ENCODE results near the gene KAT2A.

KAT2A gene

GRCh38 chr17:42094375-42095069 is 26.6 kb downstream of the KAT2A start:
- no peak for DNase-seq (ENCODE audit: low spot score)

DNA sequence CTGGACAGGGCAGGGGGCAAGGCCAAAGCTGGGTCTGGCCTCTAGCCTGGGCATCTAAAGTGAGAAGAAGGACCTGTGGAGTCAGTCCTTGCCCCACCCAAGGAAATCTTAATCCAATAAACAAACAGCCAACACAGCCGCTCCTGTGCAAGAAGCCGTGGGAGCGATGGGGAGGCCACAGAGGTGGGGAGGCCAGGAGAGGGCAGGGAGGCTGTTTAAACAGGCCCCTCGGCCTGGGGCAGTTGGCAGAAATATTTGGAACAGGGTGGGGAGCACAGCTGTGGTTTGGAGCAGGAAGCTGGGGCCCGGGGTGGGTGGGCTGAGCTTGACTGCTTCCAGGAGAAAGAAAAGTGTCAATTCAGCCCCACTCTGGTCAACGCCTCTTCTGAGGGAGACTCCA is 28.2 kb downstream of the KAT2A start:
- DNase-seq (ENCODE audit: low spot score): no peak

GRCh38 chr17:42090964-42091790 is 30.0 kb downstream of the KAT2A start:
- DNase-seq (ENCODE audit: low spot score): no peak

- no peak for DNase-seq (ENCODE audit: low spot score)
These were observed 32.4 kb downstream of the KAT2A start for GRCh38 chr17:42088736-42089135.

- no peak for DNase-seq (ENCODE audit: low spot score)
These were observed 33.1 kb downstream of the KAT2A start for GRCh38 chr17:42087736-42088705.

DNA sequence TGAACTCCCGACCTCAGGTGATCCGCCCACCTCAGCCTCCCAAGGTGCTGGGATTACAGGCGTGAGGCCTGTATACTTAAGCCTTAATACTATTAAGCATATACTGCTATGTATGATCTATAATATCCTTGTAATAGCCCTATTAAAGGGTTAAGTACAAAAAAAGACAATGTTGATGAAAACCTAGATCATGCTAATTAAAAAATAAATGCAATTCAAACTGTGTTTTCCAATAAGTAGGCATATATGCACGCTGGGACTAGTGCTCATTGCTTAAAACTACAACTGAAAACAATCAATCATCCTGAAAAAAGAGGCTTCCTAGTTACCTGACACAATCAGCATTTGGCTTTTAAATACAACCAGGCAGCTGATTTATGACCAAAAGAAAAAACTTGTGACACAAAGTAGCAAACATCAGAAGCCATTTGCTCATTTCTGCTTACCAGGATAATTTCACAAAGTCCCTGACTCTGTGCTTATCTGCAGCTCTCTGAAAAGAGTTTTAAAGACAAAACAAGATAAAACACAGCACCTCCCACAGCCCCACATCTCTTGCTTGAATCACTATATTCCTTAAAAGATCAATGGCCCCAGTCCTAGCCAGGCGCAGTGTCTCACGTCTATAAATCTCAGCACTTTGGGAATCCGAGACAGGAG is 34.0 kb downstream of the KAT2A start:
- no peak for DNase-seq (ENCODE audit: low spot score)

- no peak for DNase-seq (ENCODE audit: low spot score)
These were observed 39.5 kb downstream of the KAT2A start for GRCh38 chr17:42081516-42082129.

DNA sequence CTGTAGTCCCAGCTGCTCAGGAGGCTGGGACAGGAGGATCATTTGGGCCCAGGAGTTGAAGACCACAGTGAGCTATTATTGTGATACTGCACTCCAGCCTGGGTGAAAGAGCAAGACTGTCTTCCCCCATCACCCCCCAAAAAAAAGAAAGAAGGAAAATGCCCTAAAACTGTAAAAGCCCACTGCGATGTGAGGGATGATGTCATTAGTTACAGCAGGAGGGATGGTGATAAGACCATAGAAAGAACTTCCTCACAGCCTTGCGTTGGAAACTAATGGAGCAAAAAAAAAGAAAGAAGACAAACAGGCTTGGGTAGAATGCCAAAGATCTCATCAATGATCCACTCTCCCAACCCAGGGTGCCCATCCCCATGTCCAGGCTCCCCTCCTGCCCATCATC is 41.6 kb downstream of the KAT2A start:
- DNase-seq (ENCODE audit: low spot score): no peak

- no peak for DNase-seq (ENCODE audit: low spot score)
These were observed 42.6 kb downstream of the KAT2A start for GRCh38 chr17:42078396-42079043.

- DNase-seq (ENCODE audit: low spot score): no peak
These were observed 43.4 kb downstream of the KAT2A start for GRCh38 chr17:42077755-42078154.

DNA sequence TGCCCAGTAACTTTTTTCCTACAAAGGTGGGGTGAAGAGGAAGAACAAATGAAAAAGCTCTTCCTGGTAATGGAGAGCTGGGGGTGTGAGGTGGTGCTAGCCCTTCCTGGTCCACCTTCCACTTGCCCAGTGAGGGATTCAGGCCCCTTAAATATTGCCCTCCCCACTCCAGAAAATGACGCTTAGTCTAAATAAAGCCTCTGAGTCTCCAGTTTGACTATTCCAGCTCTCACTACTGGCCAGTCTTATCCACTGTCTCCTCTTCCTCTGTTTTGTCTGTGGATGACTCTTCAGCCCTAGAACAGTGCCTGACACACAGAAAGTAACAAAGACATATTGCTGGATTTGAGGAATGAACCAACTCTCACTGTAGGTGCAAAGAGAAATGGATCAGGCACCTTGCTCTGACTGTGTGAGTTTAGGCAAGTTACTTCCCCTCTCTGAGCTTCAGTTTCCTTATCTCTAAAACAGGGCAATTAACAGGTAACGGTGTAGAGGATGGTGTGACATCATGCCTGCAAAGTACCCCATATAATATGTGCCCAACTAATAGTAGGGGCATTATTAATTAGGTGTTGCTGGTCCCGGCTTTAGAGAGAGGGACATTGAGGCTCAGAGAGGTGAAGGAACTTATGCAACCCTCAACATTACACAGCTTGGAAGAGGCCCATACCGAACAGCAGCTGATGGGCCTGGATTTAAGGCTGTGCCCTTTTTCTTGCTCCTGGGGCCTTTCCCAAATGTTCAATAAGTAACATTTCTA is 44.2 kb downstream of the KAT2A start:
- no peak for DNase-seq (ENCODE audit: low spot score)

DNA sequence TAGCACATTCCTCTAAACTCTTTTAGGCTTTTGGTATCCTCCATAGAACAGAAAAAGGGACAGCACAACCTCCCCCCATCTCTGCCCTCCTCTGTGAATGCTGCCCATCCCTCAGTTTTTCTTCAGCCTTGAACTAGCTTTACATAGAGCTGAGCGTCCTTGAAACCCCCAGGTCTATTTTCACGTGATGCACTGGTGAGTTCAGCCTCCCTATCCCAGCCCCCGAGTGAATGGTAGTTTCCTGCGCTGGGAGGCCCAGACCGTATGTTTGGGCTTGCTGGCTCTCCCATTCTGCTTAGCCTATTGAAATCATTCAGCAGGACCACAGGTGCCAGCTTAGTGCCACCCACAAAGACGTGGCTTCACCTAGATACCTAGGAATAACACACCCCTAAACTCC is 45.4 kb downstream of the KAT2A start:
- no peak for DNase-seq (ENCODE audit: low spot score)

- DNase-seq (ENCODE audit: low spot score): no peak
These were observed 48.6 kb downstream of the KAT2A start for GRCh38 chr17:42072323-42073187.

DNA sequence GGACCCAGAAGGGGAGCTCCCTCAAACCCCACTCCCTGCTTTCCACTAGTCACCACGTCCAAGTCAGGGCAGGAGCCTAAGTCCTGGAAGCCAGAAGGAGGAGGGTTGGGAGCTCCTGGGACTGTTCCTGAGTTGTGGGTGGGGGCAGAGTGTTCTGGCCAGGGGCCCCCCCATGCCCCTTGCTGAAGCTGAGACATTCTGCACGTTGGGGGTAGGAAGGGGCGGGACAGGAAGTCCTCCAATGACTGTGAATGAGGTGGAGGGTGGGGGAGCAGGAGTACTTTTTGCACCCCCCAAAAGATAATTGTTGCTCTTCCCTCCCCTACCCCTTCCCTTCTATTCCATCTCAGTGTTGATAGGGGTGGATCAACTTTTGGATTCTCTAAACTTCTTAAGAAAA is 49.4 kb downstream of the KAT2A start:
- no peak for DNase-seq (ENCODE audit: low spot score)

DNA sequence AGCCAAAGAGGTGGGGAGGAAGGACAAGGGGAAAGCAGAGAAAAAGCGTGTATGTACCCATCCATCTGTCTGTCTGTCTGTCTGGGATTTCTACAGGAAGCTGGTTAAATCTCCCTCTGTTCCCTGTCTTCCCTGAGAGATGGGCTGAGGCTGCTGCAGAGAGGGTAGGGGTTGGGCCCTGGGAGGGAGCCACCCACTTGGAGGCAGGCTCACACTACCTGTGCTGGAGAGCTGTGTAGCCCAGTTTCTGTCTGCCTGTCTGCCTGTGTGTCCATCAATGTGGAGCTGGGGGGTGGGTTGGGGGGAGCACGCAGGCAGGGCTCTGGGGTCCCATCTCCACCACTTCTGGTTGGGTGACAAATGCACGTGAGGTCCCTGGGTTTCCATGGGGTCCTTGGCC is 52.2 kb downstream of the KAT2A start:
- DNase-seq (ENCODE audit: low spot score): no peak

DNA sequence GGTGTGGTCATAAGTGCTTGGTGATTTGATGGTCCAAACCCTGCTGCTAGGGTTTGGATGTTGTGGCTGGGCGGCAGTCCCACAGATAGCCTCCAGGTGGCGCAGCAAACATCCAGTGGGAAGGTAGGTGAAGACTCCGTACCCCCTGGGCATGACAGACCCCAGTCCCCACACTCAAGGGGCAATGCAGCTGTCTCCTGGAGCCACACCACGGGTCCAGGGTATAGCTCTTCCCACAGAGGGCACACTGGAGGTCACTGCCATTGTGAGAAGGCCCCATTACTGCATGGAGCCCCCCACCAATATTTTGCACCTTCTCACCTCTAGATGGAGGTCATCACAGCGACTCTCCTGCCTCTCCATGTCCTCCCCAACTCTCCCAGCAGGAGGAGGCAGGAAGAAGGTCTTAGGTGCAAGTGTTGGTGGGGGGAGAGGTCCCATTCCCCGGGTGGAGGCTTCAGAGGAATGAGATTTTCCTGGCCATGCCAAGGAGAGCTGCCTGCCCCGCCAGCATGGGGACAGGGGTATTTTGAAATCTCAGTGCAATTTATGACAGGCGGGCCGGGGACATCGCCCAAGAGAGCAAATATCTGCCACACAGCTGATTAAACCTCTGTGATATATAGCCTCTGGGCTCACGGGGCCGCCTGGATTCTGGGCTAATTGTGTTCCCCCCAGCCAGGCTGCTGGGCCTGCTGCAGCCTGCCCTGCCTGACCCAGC is 53.6 kb downstream of the KAT2A start:
- DNase-seq (ENCODE audit: low spot score): peak; percentile 65

GRCh38 chr17:42065201-42065600 is 56.0 kb downstream of the KAT2A start:
- DNase-seq (ENCODE audit: low spot score): no peak

All from cerebellar cortex (tissue), 1 donor.